Measurements from ENCODE around the gene ZDHHC5.

ZDHHC5 gene

GRCh38 chr11:57741132-57742086, 73.5 kb downstream of the ZDHHC5 start, which contains the start of gene SELENOH:
SELENOH (plus strand) TSS chr11:57741491; CDS start chr11:57741596, 105 bp downstream.
- ChIA-PET CTCF (interaction anchor here (0.6 to 3.9 kb wide), 5 partner anchors 9 to 60 kb away, joined by 3 to 23 read pairs (median 6); partner anchors contain the start of gene BTBD18), POLR2A (interaction anchor here (0.6 to 3.3 kb wide), 25 partner anchors 8 to 621 kb away, joined by 3 to 33 read pairs (median 4); partner anchors contain the start of genes BTBD18, CTNND1, MED19 and TMX2)
- Histone ChIP-seq H3K27ac (ENCODE audit: extremely low read depth, low read depth, low read length) (peak within 1 kb of the TSS; percentile 75), H3K9me3 (ENCODE audit: control insufficient read depth, insufficient read depth, low read depth, low read length) (no peaks in the 10 kb centered on the region), H3K4me3 (ENCODE audit: low read depth, low read length) (peak within 1 kb of the TSS; percentile 85), H3K4me1 (ENCODE audit: control insufficient read depth, insufficient read depth, low read length) (no peaks in the 10 kb centered on the region), H3K36me3 (ENCODE audit: control insufficient read depth in 2 of 2, insufficient read depth in 1 of 2, low read length in 2 of 2) (peaks cover 8 to 74% of the 10 kb centered on the region in 2 experiments)
- TF ChIP-seq ZNF701 (tag by site-specific recombination; IDR thresholded peaks at IDR 0.05) (no peak), ZNF837 (tag by site-specific recombination; IDR thresholded peaks at IDR 0.05) (no peak), ZNF362 (tag by site-specific recombination; IDR thresholded peaks at IDR 0.05) (no peak), OSR2 (tag by site-specific recombination; IDR thresholded peaks at IDR 0.05) (0 out of 2 replicates have a peak, but pooled peaks have one; percentile 46), ZNF19 (tag by site-specific recombination; IDR thresholded peaks at IDR 0.05; ENCODE audit: low read depth) (no peak), ELK4 (IDR thresholded peaks at IDR 0.05; ENCODE audit: borderline replicate concordance, low read depth, low read length) (no peak; the same call in 1 of the 2 replicates), KLF8 (tag by site-specific recombination; IDR thresholded peaks at IDR 0.05) (peak; percentile 90), ZBTB10 (tag by site-specific recombination; IDR thresholded peaks at IDR 0.05) (0 out of 2 replicates have a peak, but pooled peaks have one; percentile 72), ZNF426 (tag by site-specific recombination; IDR thresholded peaks at IDR 0.05) (no peak), ZNF830 (tag by site-specific recombination; IDR thresholded peaks at IDR 0.05; ENCODE audit: low read depth) (no peak), ZNF555 (tag by site-specific recombination; conservative IDR thresholded peaks at IDR 0.05) (no peak), ZNF664 (tag by site-specific recombination; IDR thresholded peaks at IDR 0.05) (no peak; the same call in 1 of the 2 replicates), ZNF341 (tag by site-specific recombination; IDR thresholded peaks at IDR 0.05; ENCODE audit: low read depth) (peak; percentile 89), ZNF335 (tag by site-specific recombination; conservative IDR thresholded peaks at IDR 0.05) (peak; percentile 69), ZNF629 (tag by site-specific recombination; IDR thresholded peaks at IDR 0.05) (peak; percentile 85), ZNF211 (tag by site-specific recombination; IDR thresholded peaks at IDR 0.05; ENCODE audit: low read depth) (no peak), INSM2 (tag by site-specific recombination; IDR thresholded peaks at IDR 0.05) (peak; percentile 88), ZNF24 (tag by site-specific recombination; IDR thresholded peaks at IDR 0.05) (peak; percentile 80; the same call in 1 of the 2 replicates), ZBTB26 (tag by site-specific recombination; optimal IDR thresholded peaks at IDR 0.05) (peak; percentile 48), ZNF433 (tag by site-specific recombination; IDR thresholded peaks at IDR 0.05; ENCODE audit: low read depth) (no peak), ZNF391 (tag by site-specific recombination; IDR thresholded peaks at IDR 0.05; ENCODE audit: borderline replicate concordance, low read depth) (peak; percentile 86; the same call in 1 of the 2 replicates), SCRT1 (tag by site-specific recombination; IDR thresholded peaks at IDR 0.05; ENCODE audit: borderline replicate concordance) (0 out of 2 replicates have a peak, but pooled peaks have one; percentile 27), SCRT2 (tag by site-specific recombination; IDR thresholded peaks at IDR 0.05) (peak; percentile 57), IKZF3 (tag by site-specific recombination; IDR thresholded peaks at IDR 0.05) (peak; percentile 98), ZNF776 (tag by site-specific recombination; IDR thresholded peaks at IDR 0.05; ENCODE audit: borderline replicate concordance) (no peak), ZNF544 (tag by site-specific recombination; IDR thresholded peaks at IDR 0.05) (no peak), GFI1B (tag by site-specific recombination; IDR thresholded peaks at IDR 0.05) (no peak), ZNF248 (tag by site-specific recombination; IDR thresholded peaks at IDR 0.05) (no peak), MYNN (tag by site-specific recombination; IDR thresholded peaks at IDR 0.05; ENCODE audit: borderline replicate concordance) (0 out of 2 replicates have a peak, but pooled peaks have one; percentile 27)

Measured in HEK293 (cell line).